Neural cell (in vitro differentiated cells): ENCODE results near the gene CD83.

Experiments used
- EP300 ChIP-seq: fragments of 450-650 bp; conservative IDR thresholded peaks from 2 replicates; pipeline ENCODE4 v1.6.1; 2014; ENCODE audit warnings: antibody characterized with exemption, mild to moderate bottlenecking, moderate library complexity; ENCODE audit not compliant: poor library complexity, severe bottlenecking
- RAD21 ChIP-seq: fragments of 450-650 bp; conservative IDR thresholded peaks from 2 replicates; pipeline ENCODE4 v1.6.1; 2014; ENCODE audit warnings: antibody characterized with exemption, mild to moderate bottlenecking, moderate library complexity
- TF ChIP-seq, protein P1 (sequence below): fragments of 450-650 bp; IDR thresholded peaks from 2 replicates; pipeline ENCODE4 v1.5.1; 2014; ENCODE audit warnings: antibody characterized with exemption, mild to moderate bottlenecking, moderate library complexity; ENCODE audit not compliant: poor library complexity, severe bottlenecking

DNA sequence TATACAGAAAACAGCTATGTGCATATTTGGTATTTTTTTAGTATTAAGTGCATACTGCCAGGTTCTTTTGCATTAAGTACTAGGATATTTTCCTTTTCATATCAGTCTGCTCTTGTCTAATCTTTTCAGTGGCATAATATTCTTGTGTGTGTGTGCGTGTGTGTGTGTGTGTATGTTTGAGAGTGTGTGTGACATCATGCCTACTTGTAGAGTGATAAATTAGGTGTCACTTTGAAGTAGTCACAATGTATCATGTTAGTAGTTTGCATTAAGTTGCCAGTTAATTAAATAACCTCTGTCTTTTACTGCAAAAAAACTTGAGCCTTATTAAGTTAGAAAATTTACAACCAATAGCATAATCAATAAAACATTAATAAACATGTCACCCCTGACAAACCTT lies 65.3 kb downstream of the CD83 start:
- TF ChIP-seq, protein P1, sequence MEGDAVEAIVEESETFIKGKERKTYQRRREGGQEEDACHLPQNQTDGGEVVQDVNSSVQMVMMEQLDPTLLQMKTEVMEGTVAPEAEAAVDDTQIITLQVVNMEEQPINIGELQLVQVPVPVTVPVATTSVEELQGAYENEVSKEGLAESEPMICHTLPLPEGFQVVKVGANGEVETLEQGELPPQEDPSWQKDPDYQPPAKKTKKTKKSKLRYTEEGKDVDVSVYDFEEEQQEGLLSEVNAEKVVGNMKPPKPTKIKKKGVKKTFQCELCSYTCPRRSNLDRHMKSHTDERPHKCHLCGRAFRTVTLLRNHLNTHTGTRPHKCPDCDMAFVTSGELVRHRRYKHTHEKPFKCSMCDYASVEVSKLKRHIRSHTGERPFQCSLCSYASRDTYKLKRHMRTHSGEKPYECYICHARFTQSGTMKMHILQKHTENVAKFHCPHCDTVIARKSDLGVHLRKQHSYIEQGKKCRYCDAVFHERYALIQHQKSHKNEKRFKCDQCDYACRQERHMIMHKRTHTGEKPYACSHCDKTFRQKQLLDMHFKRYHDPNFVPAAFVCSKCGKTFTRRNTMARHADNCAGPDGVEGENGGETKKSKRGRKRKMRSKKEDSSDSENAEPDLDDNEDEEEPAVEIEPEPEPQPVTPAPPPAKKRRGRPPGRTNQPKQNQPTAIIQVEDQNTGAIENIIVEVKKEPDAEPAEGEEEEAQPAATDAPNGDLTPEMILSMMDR, result no peak
- TF ChIP-seq RAD21 (no peak), EP300 (no peak)
